Measurements from ENCODE around the gene MYCL. TPM values are rescaled to one million over a fixed set of nuclear protein-coding genes. Genes with fewer than 3 reads are reported as not detected.

The MYCL gene
- total and polyA plus RNA-seq, 2 of the 13 experiments (the other 11 are each of a cell fraction or from before 2014, with no cell fraction given), result 0.31 to 1.7 TPM

DNA sequence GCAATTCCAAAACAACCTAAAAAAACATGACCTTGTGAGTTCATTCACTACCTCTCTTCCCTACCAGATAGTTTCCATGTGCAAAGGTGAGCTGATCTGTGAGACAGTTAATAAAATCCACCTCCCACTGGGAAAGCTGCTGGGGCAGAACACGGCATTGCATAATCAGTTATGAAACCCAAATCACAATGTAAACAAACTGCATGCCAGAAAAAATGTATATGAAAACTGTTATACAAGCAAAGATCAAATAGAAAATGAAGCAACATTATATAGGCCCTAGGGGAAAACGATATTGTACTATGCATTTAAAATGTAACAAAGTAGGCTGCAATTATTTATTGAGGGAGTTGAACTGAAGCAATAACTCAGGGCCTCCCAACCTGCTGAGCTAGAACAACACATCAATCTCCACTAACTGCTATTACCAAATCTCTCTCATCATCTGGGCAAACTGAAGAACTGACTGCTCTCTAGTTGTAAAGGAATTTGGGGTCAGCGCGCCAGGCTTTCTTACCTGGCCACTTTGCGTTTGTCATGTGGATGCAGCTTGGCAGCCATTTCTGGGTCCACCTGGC is 49.4 kb downstream of the MYCL start (continued):
- TF ChIP-seq, protein P1, sequence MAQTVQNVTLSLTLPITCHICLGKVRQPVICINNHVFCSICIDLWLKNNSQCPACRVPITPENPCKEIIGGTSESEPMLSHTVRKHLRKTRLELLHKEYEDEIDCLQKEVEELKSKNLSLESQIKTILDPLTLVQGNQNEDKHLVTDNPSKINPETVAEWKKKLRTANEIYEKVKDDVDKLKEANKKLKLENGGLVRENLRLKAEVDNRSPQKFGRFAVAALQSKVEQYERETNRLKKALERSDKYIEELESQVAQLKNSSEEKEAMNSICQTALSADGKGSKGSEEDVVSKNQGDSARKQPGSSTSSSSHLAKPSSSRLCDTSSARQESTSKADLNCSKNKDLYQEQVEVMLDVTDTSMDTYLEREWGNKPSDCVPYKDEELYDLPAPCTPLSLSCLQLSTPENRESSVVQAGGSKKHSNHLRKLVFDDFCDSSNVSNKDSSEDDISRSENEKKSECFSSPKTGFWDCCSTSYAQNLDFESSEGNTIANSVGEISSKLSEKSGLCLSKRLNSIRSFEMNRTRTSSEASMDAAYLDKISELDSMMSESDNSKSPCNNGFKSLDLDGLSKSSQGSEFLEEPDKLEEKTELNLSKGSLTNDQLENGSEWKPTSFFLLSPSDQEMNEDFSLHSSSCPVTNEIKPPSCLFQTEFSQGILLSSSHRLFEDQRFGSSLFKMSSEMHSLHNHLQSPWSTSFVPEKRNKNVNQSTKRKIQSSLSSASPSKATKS (CRISPR knock-in tag; IDR thresholded peaks at IDR 0.05), result no peak
- TF ChIP-seq JUND (CRISPR knock-in tag; IDR thresholded peaks at IDR 0.05), result no peak
- TF ChIP-seq PRMT3 (CRISPR knock-in tag; IDR thresholded peaks at IDR 0.05; ENCODE audit: borderline replicate concordance, low read depth), result no peak
- no peak for TF ChIP-seq SMAD1 (CRISPR knock-in tag; IDR thresholded peaks at IDR 0.05; ENCODE audit: borderline replicate concordance, low read depth)
- TF ChIP-seq KLF11 (CRISPR knock-in tag; IDR thresholded peaks at IDR 0.05), result no peak
- no peak for TF ChIP-seq ZNF569 (CRISPR knock-in tag; IDR thresholded peaks at IDR 0.05; ENCODE audit: borderline replicate concordance)
- no peak for TF ChIP-seq AGO1 (IDR thresholded peaks at IDR 0.05; ENCODE audit: low read depth, low read length, poor library complexity, severe bottlenecking)
- TF ChIP-seq, protein P2, sequence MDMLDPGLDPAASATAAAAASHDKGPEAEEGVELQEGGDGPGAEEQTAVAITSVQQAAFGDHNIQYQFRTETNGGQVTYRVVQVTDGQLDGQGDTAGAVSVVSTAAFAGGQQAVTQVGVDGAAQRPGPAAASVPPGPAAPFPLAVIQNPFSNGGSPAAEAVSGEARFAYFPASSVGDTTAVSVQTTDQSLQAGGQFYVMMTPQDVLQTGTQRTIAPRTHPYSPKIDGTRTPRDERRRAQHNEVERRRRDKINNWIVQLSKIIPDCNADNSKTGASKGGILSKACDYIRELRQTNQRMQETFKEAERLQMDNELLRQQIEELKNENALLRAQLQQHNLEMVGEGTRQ (IDR thresholded peaks at IDR 0.05; ENCODE audit: low read depth, low read length), result no peak
- TF ChIP-seq, protein P2 (CRISPR knock-in tag; IDR thresholded peaks at IDR 0.05; ENCODE audit: borderline replicate concordance), result no peak
- no peak for TF ChIP-seq WIZ (CRISPR knock-in tag; IDR thresholded peaks at IDR 0.05)
- no peak for TF ChIP-seq RBM39 (IDR thresholded peaks at IDR 0.05; ENCODE audit: low read depth, low read length, poor library complexity, severe bottlenecking)
- no peak for TF ChIP-seq NR1H2 (CRISPR knock-in tag; IDR thresholded peaks at IDR 0.05; ENCODE audit: borderline replicate concordance, low read depth)
- TF ChIP-seq, protein P3, sequence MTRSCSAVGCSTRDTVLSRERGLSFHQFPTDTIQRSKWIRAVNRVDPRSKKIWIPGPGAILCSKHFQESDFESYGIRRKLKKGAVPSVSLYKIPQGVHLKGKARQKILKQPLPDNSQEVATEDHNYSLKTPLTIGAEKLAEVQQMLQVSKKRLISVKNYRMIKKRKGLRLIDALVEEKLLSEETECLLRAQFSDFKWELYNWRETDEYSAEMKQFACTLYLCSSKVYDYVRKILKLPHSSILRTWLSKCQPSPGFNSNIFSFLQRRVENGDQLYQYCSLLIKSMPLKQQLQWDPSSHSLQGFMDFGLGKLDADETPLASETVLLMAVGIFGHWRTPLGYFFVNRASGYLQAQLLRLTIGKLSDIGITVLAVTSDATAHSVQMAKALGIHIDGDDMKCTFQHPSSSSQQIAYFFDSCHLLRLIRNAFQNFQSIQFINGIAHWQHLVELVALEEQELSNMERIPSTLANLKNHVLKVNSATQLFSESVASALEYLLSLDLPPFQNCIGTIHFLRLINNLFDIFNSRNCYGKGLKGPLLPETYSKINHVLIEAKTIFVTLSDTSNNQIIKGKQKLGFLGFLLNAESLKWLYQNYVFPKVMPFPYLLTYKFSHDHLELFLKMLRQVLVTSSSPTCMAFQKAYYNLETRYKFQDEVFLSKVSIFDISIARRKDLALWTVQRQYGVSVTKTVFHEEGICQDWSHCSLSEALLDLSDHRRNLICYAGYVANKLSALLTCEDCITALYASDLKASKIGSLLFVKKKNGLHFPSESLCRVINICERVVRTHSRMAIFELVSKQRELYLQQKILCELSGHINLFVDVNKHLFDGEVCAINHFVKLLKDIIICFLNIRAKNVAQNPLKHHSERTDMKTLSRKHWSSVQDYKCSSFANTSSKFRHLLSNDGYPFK (CRISPR knock-in tag; IDR thresholded peaks at IDR 0.05; ENCODE audit: borderline replicate concordance), result no peak
- peak; percentile 40; the same call in 1 of the 2 replicates for TF ChIP-seq ZMYM4 (CRISPR knock-in tag; IDR thresholded peaks at IDR 0.05)
- TF ChIP-seq ZNF598 (CRISPR knock-in tag; IDR thresholded peaks at IDR 0.05; ENCODE audit: borderline replicate concordance), result no peak
- no peak for TF ChIP-seq ZNF207 (IDR thresholded peaks at IDR 0.05; ENCODE audit: borderline replicate concordance)
- TF ChIP-seq REPIN1 (CRISPR knock-in tag; IDR thresholded peaks at IDR 0.05; ENCODE audit: borderline replicate concordance, low read depth), result no peak
- TF ChIP-seq, protein P4, sequence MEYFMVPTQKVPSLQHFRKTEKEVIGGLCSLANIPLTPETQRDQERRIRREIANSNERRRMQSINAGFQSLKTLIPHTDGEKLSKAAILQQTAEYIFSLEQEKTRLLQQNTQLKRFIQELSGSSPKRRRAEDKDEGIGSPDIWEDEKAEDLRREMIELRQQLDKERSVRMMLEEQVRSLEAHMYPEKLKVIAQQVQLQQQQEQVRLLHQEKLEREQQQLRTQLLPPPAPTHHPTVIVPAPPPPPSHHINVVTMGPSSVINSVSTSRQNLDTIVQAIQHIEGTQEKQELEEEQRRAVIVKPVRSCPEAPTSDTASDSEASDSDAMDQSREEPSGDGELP (IDR thresholded peaks at IDR 0.05; ENCODE audit: borderline replicate concordance, low read depth), result 0 out of 2 replicates have a peak, but pooled peaks have one; percentile 24
- 0 out of 2 replicates have a peak, but pooled peaks have one; percentile 36 for TF ChIP-seq ZKSCAN8 (CRISPR knock-in tag; IDR thresholded peaks at IDR 0.05; ENCODE audit: borderline replicate concordance)
- no peak for TF ChIP-seq FOSL1 (CRISPR knock-in tag; IDR thresholded peaks at IDR 0.05; ENCODE audit: borderline replicate concordance)
- no peak for TF ChIP-seq TBX3 (IDR thresholded peaks at IDR 0.05; ENCODE audit: borderline replicate concordance)
